GM12873 (cell line): ENCODE results near the gene ETV7.
A peak's percentile ranks its signal among the peaks of the same experiment; 100 is the strongest.

ENCODE experiments used
- TF ChIP-seq, protein P1 (sequence below): IDR thresholded peaks from 2 replicates; pipeline ENCODE4 v1.5.1; 2012; ENCODE audit warnings: low read depth, mild to moderate bottlenecking, moderate library complexity, low read length, control low read depth; ENCODE audit not compliant: insufficient read depth; ENCODE audit errors: missing control alignments

Gene ETV7

DNA sequence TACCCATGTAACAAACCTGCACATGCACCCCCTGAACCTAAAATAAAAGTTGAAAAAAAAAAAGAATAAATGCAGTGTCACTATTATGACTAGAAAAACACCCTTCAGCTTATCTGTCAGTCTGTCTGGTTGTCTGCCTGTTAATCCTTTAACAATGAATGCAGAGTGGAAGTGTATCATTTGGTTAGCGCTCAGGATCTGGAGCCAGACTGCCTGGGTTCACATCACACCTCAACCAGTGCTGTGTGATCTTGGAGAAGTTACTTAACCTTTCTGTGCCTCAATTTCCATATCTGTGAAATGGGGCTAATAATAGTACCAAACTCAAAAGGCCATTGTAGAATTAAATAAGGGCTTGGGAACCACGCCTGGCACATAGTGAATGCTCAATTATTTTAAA, 16.8 kb downstream of the ETV7 start:
- TF ChIP-seq, protein P1, sequence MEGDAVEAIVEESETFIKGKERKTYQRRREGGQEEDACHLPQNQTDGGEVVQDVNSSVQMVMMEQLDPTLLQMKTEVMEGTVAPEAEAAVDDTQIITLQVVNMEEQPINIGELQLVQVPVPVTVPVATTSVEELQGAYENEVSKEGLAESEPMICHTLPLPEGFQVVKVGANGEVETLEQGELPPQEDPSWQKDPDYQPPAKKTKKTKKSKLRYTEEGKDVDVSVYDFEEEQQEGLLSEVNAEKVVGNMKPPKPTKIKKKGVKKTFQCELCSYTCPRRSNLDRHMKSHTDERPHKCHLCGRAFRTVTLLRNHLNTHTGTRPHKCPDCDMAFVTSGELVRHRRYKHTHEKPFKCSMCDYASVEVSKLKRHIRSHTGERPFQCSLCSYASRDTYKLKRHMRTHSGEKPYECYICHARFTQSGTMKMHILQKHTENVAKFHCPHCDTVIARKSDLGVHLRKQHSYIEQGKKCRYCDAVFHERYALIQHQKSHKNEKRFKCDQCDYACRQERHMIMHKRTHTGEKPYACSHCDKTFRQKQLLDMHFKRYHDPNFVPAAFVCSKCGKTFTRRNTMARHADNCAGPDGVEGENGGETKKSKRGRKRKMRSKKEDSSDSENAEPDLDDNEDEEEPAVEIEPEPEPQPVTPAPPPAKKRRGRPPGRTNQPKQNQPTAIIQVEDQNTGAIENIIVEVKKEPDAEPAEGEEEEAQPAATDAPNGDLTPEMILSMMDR: no peak

GRCh38 chr6:36368921-36369865, 18.3 kb downstream of the ETV7 start:
- TF ChIP-seq, protein P1: no peak

GRCh38 chr6:36368421-36368820, 19.0 kb downstream of the ETV7 start:
- TF ChIP-seq, protein P1: no peak

GRCh38 chr6:36367743-36368142, 19.7 kb downstream of the ETV7 start:
- TF ChIP-seq, protein P1: no peak

- TF ChIP-seq, protein P1: peak; percentile 5
Measured at GRCh38 chr6:36364669-36365479, 22.6 kb downstream of the ETV7 start.

DNA sequence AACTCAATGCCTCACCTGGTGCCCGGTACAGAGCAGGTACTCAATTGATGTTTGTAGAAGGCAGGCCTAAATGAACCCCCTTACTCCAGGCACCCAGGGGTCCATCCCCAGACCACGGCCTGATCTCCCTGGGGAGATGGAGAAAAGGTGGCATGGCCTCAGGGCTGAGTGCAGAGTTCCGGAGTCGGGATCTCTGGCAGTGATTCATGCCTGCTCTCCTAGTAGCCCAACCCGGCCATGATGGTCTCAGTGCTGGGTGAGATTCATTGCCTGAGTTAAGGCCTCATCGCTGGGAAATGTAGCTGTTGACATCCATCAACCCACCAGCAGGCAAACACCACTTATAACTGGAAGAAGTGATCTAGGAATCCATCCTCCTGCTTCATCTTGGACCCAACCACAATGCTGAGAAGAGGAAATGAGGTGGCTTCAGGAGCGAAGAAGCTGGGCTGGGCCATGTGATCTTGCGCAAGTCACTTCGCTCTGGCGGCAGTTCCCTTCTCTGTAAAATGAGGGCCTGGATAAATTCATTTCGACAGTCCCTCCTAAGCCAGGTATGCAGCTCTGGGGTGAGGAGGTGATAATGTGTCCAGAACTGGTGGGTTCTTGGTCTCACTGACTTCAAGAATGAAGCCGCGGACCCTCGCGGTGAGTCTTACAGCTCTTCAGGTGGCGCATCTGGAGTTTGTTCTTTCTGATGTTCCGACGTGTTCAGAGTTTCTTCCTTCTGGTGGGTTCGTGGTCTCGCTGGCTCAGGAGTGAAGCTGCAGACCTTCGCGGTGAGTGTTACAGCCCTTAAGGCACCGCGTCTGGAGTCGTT, 24.7 kb downstream of the ETV7 start:
- TF ChIP-seq, protein P1: no peak
